ENCODE data around the gene PCDHGA12. TPM values are rescaled to one million over a fixed set of nuclear protein-coding genes. Genes with fewer than 3 reads are reported as not detected.
A peak's percentile ranks its signal among the peaks of the same experiment; 100 is the strongest.
"Not testable (repeated sequence)": the region's sequence is repeated elsewhere in the genome, so short reads cannot be mapped to it uniquely, and the experiment has no call there.

PCDHGA12 gene
- 10 to 100 TPM in 1 of 2 donors, 1 to 10 TPM in 1; 7.9 to 18.8 TPM for total RNA-seq
- 1 to 10 TPM in 1 of 2 donors, under 1 TPM in 1; 0.75 to 2.5 TPM for polyA plus RNA-seq
- long read RNA-seq, donor 1, full-length matches to known transcripts: 4 of 7 reads
- long read RNA-seq, donor 1, partial matches to known transcripts: 0 of 7 reads
- long read RNA-seq, donor 1, other reads (novel, unspliced or antisense): 3 of 7 reads
- long read RNA-seq, donor 2, full-length matches to known transcripts: 5 of 9 reads
- long read RNA-seq, donor 2, partial matches to known transcripts: 0 of 9 reads
- long read RNA-seq, donor 2, other reads (novel, unspliced or antisense): 4 of 9 reads

GRCh38 chr5:141430332-141431113 lies at the start of gene PCDHGA12:
TSS of gene PCDHGA12 (plus strand) at chr5:141430507. CDS start at chr5:141430760, 253 bp downstream.
- ATAC-seq (ENCODE audit: low FRiP score): peak; percentile 72
- intact Hi-C loops (cut with DNase I): no loop called here
- peak in 1 of 2 donors; percentile 77 for DNase-seq
- Histone ChIP-seq H3K9me3 (ENCODE audit: control insufficient read depth, low read length) (peaks cover 39% of the 10 kb centered on the region), H3K4me1 (ENCODE audit: control insufficient read depth in 1 of 2, insufficient read depth in 2 of 2, low read length in 2 of 2) (no peaks in the 10 kb centered on the region), H3K4me3 (ENCODE audit: low read length in 2 of 2) (no peak within 1 kb of the TSS), H3K27me3 (ENCODE audit: control insufficient read depth in 1 of 2, insufficient read depth in 2 of 2, low read length in 1 of 2) (no peaks in the 10 kb centered on the region), H3K36me3 (ENCODE audit: control insufficient read depth in 1 of 2, insufficient read depth in 2 of 2, low read length in 1 of 2) (no peaks in the 10 kb centered on the region), H3K27ac (ENCODE audit: low read depth in 1 of 2, low read length in 2 of 2) (no peak within 1 kb of the TSS)
- 12 to 15% methylated on average over 33 of the region's 33 CpGs for WGBS, 2 donors

GRCh38 chr5:141382469-141383294 lies 47.6 kb upstream of the PCDHGA12 start, which contains the start of gene PCDHGA7:
TSS of gene PCDHGA7 (plus strand) at chr5:141382742. CDS start at chr5:141382900, 158 bp downstream.
- H3K36me3 ChIP-seq (ENCODE audit: control insufficient read depth in 1 of 2, insufficient read depth in 2 of 2, low read length in 1 of 2): no peaks in the 10 kb centered on the region
- ATAC-seq (ENCODE audit: low FRiP score) (no peak), DNase-seq (peak in 1 of 2 donors; percentile 58)
- peaks cover 20% of the 10 kb centered on the region for H3K9me3 ChIP-seq (ENCODE audit: control insufficient read depth, low read length)
- no peak within 1 kb of the TSS for H3K4me3 ChIP-seq (ENCODE audit: low read length in 2 of 2)
- intact Hi-C loops (cut with DNase I): no loop called here
- H3K27ac ChIP-seq (ENCODE audit: low read depth in 1 of 2, low read length in 2 of 2): no peak within 1 kb of the TSS
- WGBS, 2 donors: 13 to 14% methylated on average over 37 of the region's 37 CpGs
- H3K27me3 ChIP-seq (ENCODE audit: control insufficient read depth in 1 of 2, insufficient read depth in 2 of 2, low read length in 1 of 2): no peaks in the 10 kb centered on the region
- H3K4me1 ChIP-seq (ENCODE audit: control insufficient read depth in 1 of 2, insufficient read depth in 2 of 2, low read length in 2 of 2): no peaks in the 10 kb centered on the region

DNA sequence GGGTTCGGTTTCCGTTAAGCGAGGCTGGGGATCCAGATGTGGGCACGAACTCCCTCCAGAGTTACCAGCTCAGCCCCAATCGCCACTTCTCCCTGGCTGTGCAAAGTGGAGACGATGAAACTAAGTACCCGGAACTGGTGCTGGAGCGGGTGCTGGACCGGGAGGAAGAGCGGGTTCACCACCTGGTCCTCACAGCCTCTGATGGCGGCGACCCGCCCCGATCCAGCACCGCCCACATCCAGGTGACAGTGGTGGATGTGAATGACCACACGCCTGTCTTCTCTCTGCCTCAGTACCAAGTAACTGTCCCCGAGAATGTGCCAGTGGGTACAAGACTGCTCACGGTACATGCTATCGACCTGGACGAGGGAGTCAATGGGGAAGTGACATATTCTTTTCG lies 47.0 kb upstream of the PCDHGA12 start:
- H3K4me3 ChIP-seq (ENCODE audit: low read length in 2 of 2): no peak overlapping the region
- ATAC-seq (ENCODE audit: low FRiP score) (no peak), DNase-seq (peak in 1 of 2 donors; percentile 43)
- intact Hi-C loops (cut with DNase I): no loop called here
- no peaks in the 10 kb centered on the region for H3K27me3 ChIP-seq (ENCODE audit: control insufficient read depth in 1 of 2, insufficient read depth in 2 of 2, low read length in 1 of 2)
- WGBS, 2 donors: 27 to 37% methylated on average over 21 of the region's 21 CpGs
- H3K36me3 ChIP-seq (ENCODE audit: control insufficient read depth in 1 of 2, insufficient read depth in 2 of 2, low read length in 1 of 2): no peaks in the 10 kb centered on the region
- H3K9me3 ChIP-seq (ENCODE audit: control insufficient read depth, low read length): peaks cover 20% of the 10 kb centered on the region
- no peak overlapping the region for H3K27ac ChIP-seq (ENCODE audit: low read depth in 1 of 2, low read length in 2 of 2)
- H3K4me1 ChIP-seq (ENCODE audit: control insufficient read depth in 1 of 2, insufficient read depth in 2 of 2, low read length in 2 of 2): no peaks in the 10 kb centered on the region

DNA sequence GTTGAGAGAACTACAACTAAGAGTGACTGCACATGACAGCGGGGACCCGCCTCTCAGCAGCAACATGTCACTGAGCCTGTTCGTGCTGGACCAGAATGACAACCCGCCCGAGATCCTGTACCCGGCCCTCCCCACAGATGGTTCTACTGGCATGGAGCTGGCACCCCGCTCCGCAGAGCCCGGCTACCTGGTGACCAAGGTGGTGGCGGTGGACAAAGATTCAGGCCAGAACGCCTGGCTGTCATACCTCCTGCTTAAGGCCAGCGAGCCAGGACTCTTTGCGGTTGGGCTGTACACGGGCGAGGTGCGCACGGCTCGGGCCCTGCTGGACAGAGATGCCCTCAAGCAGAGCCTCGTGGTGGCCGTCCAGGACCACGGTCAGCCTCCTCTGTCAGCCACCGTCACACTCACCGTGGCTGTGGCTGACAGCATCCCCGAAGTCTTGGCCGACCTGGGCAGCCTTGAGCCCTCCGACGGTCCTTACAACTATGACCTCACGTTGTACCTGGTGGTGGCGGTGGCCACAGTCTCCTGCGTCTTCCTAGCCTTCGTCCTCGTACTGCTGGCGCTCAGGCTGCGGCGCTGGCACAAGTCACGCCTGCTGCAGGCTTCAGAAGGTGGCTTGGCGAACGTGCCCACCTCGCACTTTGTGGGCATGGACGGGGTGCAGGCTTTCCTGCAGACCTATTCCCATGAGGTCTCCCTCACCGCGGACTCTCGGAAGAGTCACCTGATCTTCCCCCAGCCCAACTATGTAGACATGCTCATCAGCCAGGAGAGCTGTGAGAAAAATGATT lies 45.6 kb upstream of the PCDHGA12 start:
- 39 to 43% methylated on average over 43 of the region's 43 CpGs for WGBS, 2 donors
- no peaks in the 10 kb centered on the region for H3K36me3 ChIP-seq (ENCODE audit: control insufficient read depth in 1 of 2, insufficient read depth in 2 of 2, low read length in 1 of 2)
- H3K4me3 ChIP-seq (ENCODE audit: low read length in 2 of 2): no peak overlapping the region
- intact Hi-C loops (cut with DNase I): no loop called here
- H3K27ac ChIP-seq (ENCODE audit: low read depth in 1 of 2, low read length in 2 of 2): no peak overlapping the region
- ATAC-seq (ENCODE audit: low FRiP score) (no peak), DNase-seq (peak in 1 of 2 donors; percentile 56)
- peaks cover 31% of the 10 kb centered on the region for H3K9me3 ChIP-seq (ENCODE audit: control insufficient read depth, low read length)
- no peaks in the 10 kb centered on the region for H3K4me1 ChIP-seq (ENCODE audit: control insufficient read depth in 1 of 2, insufficient read depth in 2 of 2, low read length in 2 of 2)
- no peaks in the 10 kb centered on the region for H3K27me3 ChIP-seq (ENCODE audit: control insufficient read depth in 1 of 2, insufficient read depth in 2 of 2, low read length in 1 of 2)

- H3K36me3 ChIP-seq (ENCODE audit: control insufficient read depth in 1 of 2, insufficient read depth in 2 of 2, low read length in 1 of 2); ATAC-seq (ENCODE audit: low FRiP score); H3K27ac ChIP-seq (ENCODE audit: low read depth in 1 of 2, low read length in 2 of 2); H3K4me1 ChIP-seq (ENCODE audit: control insufficient read depth in 1 of 2, insufficient read depth in 2 of 2, low read length in 2 of 2); H3K27me3 ChIP-seq (ENCODE audit: control insufficient read depth in 1 of 2, insufficient read depth in 2 of 2, low read length in 1 of 2); H3K4me3 ChIP-seq (ENCODE audit: low read length in 2 of 2); intact Hi-C loops (cut with DNase I): not testable (repeated sequence)
- peaks cover 36% of the 10 kb centered on the region for H3K9me3 ChIP-seq (ENCODE audit: control insufficient read depth, low read length)
- WGBS, 2 donors: 7 to 12% methylated on average over 17 to 22 of the region's 40 CpGs
- DNase-seq: peak in 1 of 2 donors; percentile 74
Measured at GRCh38 chr5:141387557-141388311, 42.6 kb upstream of the PCDHGA12 start, which contains the start of gene PCDHGB4. TSS of gene PCDHGB4 (plus strand) at chr5:141387698. CDS start at chr5:141387885, 187 bp downstream.

- DNase-seq (no peak), ATAC-seq (ENCODE audit: low FRiP score) (no peak)
- Histone ChIP-seq H3K36me3 (ENCODE audit: control insufficient read depth in 1 of 2, insufficient read depth in 2 of 2, low read length in 1 of 2) (no peaks in the 10 kb centered on the region), H3K4me3 (ENCODE audit: low read length in 2 of 2) (no peak overlapping the region), H3K4me1 (ENCODE audit: control insufficient read depth in 1 of 2, insufficient read depth in 2 of 2, low read length in 2 of 2) (no peaks in the 10 kb centered on the region), H3K27me3 (ENCODE audit: control insufficient read depth in 1 of 2, insufficient read depth in 2 of 2, low read length in 1 of 2) (no peaks in the 10 kb centered on the region), H3K9me3 (ENCODE audit: control insufficient read depth, low read length) (peaks cover 36% of the 10 kb centered on the region), H3K27ac (ENCODE audit: low read depth in 1 of 2, low read length in 2 of 2) (no peak overlapping the region)
- WGBS, 2 donors: 37 to 44% methylated on average over 10 of the region's 10 CpGs
- intact Hi-C loops (cut with DNase I): no loop called here
Measured at GRCh38 chr5:141388661-141389060, 41.6 kb upstream of the PCDHGA12 start.

- Histone ChIP-seq H3K9me3 (ENCODE audit: control insufficient read depth, low read length) (peaks cover 37% of the 10 kb centered on the region), H3K4me3 (ENCODE audit: low read length in 2 of 2) (no peak overlapping the region), H3K27ac (ENCODE audit: low read depth in 1 of 2, low read length in 2 of 2) (no peak overlapping the region), H3K36me3 (ENCODE audit: control insufficient read depth in 1 of 2, insufficient read depth in 2 of 2, low read length in 1 of 2) (no peaks in the 10 kb centered on the region), H3K27me3 (ENCODE audit: control insufficient read depth in 1 of 2, insufficient read depth in 2 of 2, low read length in 1 of 2) (no peaks in the 10 kb centered on the region), H3K4me1 (ENCODE audit: control insufficient read depth in 1 of 2, insufficient read depth in 2 of 2, low read length in 2 of 2) (no peaks in the 10 kb centered on the region)
- WGBS, 2 donors: 24 to 32% methylated on average over 77 of the region's 77 CpGs
- intact Hi-C loops (cut with DNase I): no loop called here
- peak in 1 of 2 donors; percentile 58 for DNase-seq
- ATAC-seq (ENCODE audit: low FRiP score): no peak
Measured at GRCh38 chr5:141389153-141390042, 40.9 kb upstream of the PCDHGA12 start.

Data from aorta (tissue), 5 donors.